Body of pancreas (tissue), 4 donors: ENCODE results near the gene TMEM9.

Source experiments
- CTCF ChIP-seq, 7 experiments: fragments of 450-650 bp in 4 of 7; fragments of 200-600 bp in 3 of 7; sonication (generic) in 3 of 7; IDR thresholded peaks; one replicate each; pipeline ENCODE4 v1.5.1; 2016 to 2019; ENCODE audit warnings: antibody characterized with exemption in 7 of 7
- POLR2A ChIP-seq, 3 donors: fragments of 450-650 bp; IDR thresholded peaks; one replicate each; pipeline ENCODE4 v1.6.1; 2016; ENCODE audit warnings: antibody characterized with exemption in 3 of 3, mild to moderate bottlenecking in 2 of 3

- no peak for TF ChIP-seq CTCF (IDR thresholded peaks at IDR 0.05)
- no peak for TF ChIP-seq POLR2A (IDR thresholded peaks at IDR 0.05)
Measured at GRCh38 chr1:201139306-201139705, 15.0 kb downstream of the TMEM9 start.
